HCT116 (cell line): ENCODE data around the gene TBC1D16. TPM values are rescaled to one million over a fixed set of nuclear protein-coding genes. Genes with fewer than 3 reads are reported as not detected.

Experiments used
- ATAC-seq: fragments of 200-7000 bp; cut with Tn5 transposase; 2 replicates; pipeline ENCODE4 v1.9.1; 2020; ENCODE audit warnings: mild to moderate bottlenecking, moderate library complexity
- BruUV-seq: library from RNA; stranded (reverse); fragments of 400-500 nt; replicated peaks from 2 replicates; lab custom pipeline; 2021; lab: Mats Ljungman, UMichigan
- CTCF ChIA-PET: fragments of 300-600 bp; sonication (Branson Sonifier 250); formaldehyde crosslinking; loops from one replicate; lab custom pipeline; 2021; ENCODE audit warnings: antibody characterized with exemption; lab: Charles Lee
- POLR2A ChIA-PET: fragments of 300-600, 350-600 bp; sonication (Branson Sonifier 250); formaldehyde crosslinking; loops from one replicate; lab custom pipeline; 2021; ENCODE audit warnings: antibody characterized with exemption; lab: Charles Lee
- RAD21 ChIA-PET, 2 experiments: fragments of 300-600 bp; sonication (Branson Sonifier 250); formaldehyde crosslinking; loops; one replicate each; lab custom pipeline; 2023; ENCODE audit warnings: low total read pairs in 2 of 2; ENCODE audit not compliant: uncharacterized antibody in 2 of 2, unreplicated experiment in 2 of 2, low non-redundant PET in 1 of 2; lab: Charles Lee
- DNase-seq: peaks from one replicate; pipeline ENCODE4 v3.0.0-alpha.2; 2010; ENCODE audit warnings: low read depth, low spot score
- H2AFZ ChIP-seq: fragments of 200-600 bp; shearing (Covaris generic), sonication (generic); 2 replicates; pipeline ENCODE4 v1.6.1; 2017; ENCODE audit warnings: low read depth, mixed run types, mixed read lengths, antibody characterized with exemption, low read length; ENCODE audit not compliant: poor library complexity, severe bottlenecking
- H3K27ac ChIP-seq: 2 replicates; pipeline ENCODE4 v1.5.1; 2012; ENCODE audit warnings: low read depth, low read length
- H3K27me3 ChIP-seq: fragments of 200-600 bp; sonication (generic); 2 replicates; pipeline ENCODE4 v1.6.1; 2016; ENCODE audit warnings: mixed run types, low read length, mixed read lengths; ENCODE audit not compliant: insufficient read depth
- H3K36me3 ChIP-seq, 2 experiments: fragments of 200-500 bp in 1 of 2; fragments of 200-600 bp in 1 of 2; sonication (Bioruptor generic) in 1 of 2; sonication (generic) in 1 of 2; 2 replicates each; pipeline versions ENCODE4 v1.5.1 to v1.6.1; 2014 to 2016; ENCODE audit warnings: low read length in 2 of 2, inconsistent platforms in 1 of 2, mixed read lengths in 1 of 2, mixed run types in 1 of 2; ENCODE audit not compliant: insufficient read depth in 2 of 2, control insufficient read depth in 1 of 2
- H3K4me1 ChIP-seq, 2 experiments: fragments of 200-600 bp in 1 of 2; sonication (generic) in 1 of 2; 2 replicates each; pipeline versions ENCODE4 v1.5.1 to v1.6.1; 2012 to 2017; ENCODE audit warnings: low read length in 2 of 2, inconsistent platforms in 1 of 2, mild to moderate bottlenecking in 1 of 2, mixed read lengths in 1 of 2, mixed run types in 1 of 2, moderate library complexity in 1 of 2; ENCODE audit not compliant: insufficient read depth in 2 of 2, control insufficient read depth in 1 of 2
- H3K4me2 ChIP-seq: fragments of 200-600 bp; sonication (generic); 2 replicates; pipeline ENCODE4 v1.6.1; 2017; ENCODE audit warnings: mixed run types, low read length, mixed read lengths
- H3K4me3 ChIP-seq, 2 experiments: fragments of 200-600 bp in 1 of 2; sonication (generic) in 1 of 2; replicated peaks in 1 of 2; 2 replicates each; pipeline ENCODE4 v1.5.1; 2011 to 2016; ENCODE audit warnings: low read length in 2 of 2, control low read depth in 1 of 2, low read depth in 1 of 2, mild to moderate bottlenecking in 1 of 2, mixed read lengths in 1 of 2, mixed run types in 1 of 2
- H3K79me2 ChIP-seq: fragments of 200-600 bp; sonication (generic); 2 replicates; pipeline ENCODE4 v1.6.1; 2017; ENCODE audit warnings: mild to moderate bottlenecking, mixed run types, low read length, moderate library complexity, mixed read lengths; ENCODE audit not compliant: insufficient read depth
- H3K9ac ChIP-seq: fragments of 200-600 bp; sonication (generic); 2 replicates; pipeline ENCODE4 v1.6.1; 2016; ENCODE audit warnings: low read length, mixed read lengths
- H3K9me2 ChIP-seq: fragments of 200-600 bp; sonication (generic), shearing (Covaris generic); 2 replicates; pipeline ENCODE4 v1.6.1; 2017; ENCODE audit warnings: mixed run types, mild to moderate bottlenecking, moderate library complexity; ENCODE audit not compliant: insufficient read depth
- H3K9me3 ChIP-seq, 2 experiments: fragments of 200-500 bp in 1 of 2; fragments of 200-600 bp in 1 of 2; sonication (Bioruptor generic) in 1 of 2; sonication (generic) in 1 of 2; 2 replicates each; pipeline ENCODE4 v1.6.1; 2014 to 2017; ENCODE audit warnings: low read length in 2 of 2, mixed read lengths in 2 of 2, inconsistent platforms in 1 of 2, low read depth in 1 of 2, mild to moderate bottlenecking in 1 of 2, mixed run types in 1 of 2, moderate library complexity in 1 of 2; ENCODE audit not compliant: control insufficient read depth in 1 of 2, insufficient read depth in 1 of 2
- H4K20me1 ChIP-seq: fragments of 200-600 bp; sonication (generic), shearing (Covaris generic); 2 replicates; pipeline ENCODE4 v1.6.1; 2017; ENCODE audit warnings: mixed run types, mild to moderate bottlenecking, moderate library complexity; ENCODE audit not compliant: insufficient read depth
- CTCF ChIP-seq, 3 experiments: fragments of 200-600 bp in 1 of 3; sonication (generic) in 1 of 3; IDR thresholded peaks in 2 of 3; conservative IDR thresholded peaks in 1 of 3; 2 replicates each; pipeline ENCODE4 v1.5.1; 2012 to 2017; ENCODE audit warnings: low read depth in 2 of 3, low read length in 2 of 3, antibody characterized with exemption in 1 of 3, borderline replicate concordance in 1 of 3, control low read depth in 1 of 3, mild to moderate bottlenecking in 1 of 3, mixed read lengths in 1 of 3, mixed run types in 1 of 3, moderate library complexity in 1 of 3; ENCODE audit not compliant: insufficient read depth in 1 of 3
- ELF1 ChIP-seq: IDR thresholded peaks from 2 replicates; pipeline ENCODE4 v1.6.1; 2012; ENCODE audit warnings: low read depth, borderline replicate concordance
- FOSL1 ChIP-seq: IDR thresholded peaks from 2 replicates; pipeline ENCODE4 v1.6.1; 2012; ENCODE audit warnings: low read depth
- JUND ChIP-seq: IDR thresholded peaks from 2 replicates; pipeline ENCODE4 v1.6.1; 2012
- RAD21 ChIP-seq: IDR thresholded peaks from 2 replicates; pipeline ENCODE4 v1.6.1; 2012; ENCODE audit warnings: low read depth, mild to moderate bottlenecking
- SP1 ChIP-seq: IDR thresholded peaks from 2 replicates; pipeline ENCODE4 v1.6.1; 2012; ENCODE audit warnings: low read depth
- TCF7L2 ChIP-seq: IDR thresholded peaks from 2 replicates; pipeline ENCODE4 v1.7.0; 2011; ENCODE audit warnings: borderline replicate concordance, inconsistent platforms; ENCODE audit not compliant: insufficient read depth, insufficient read length; ENCODE audit errors: extremely low read depth
- intact Hi-C: fragments of 100-400 bp; cut with micrococcal nuclease; formaldehyde crosslinking; loops from 2 replicates; pipeline ENCODE4 v1.10.0; 2022
- total RNA-seq: library from RNA; stranded (reverse); gene quantifications from one replicate; pipeline ENCODE4 v1.2.1, GENCODE V29; 2021; ENCODE audit not compliant: unreplicated experiment

The TBC1D16 gene
- total RNA-seq, 1 experiment from 2014 or later: 31.1 TPM

- ATAC-seq (peak; percentile 90), DNase-seq (peak; percentile 75)
- CTCF ChIA-PET: interaction anchor here (0.7 to 2.0 kb wide), 12 partner anchors 11 to 344 kb away, joined by 3 to 11 read pairs (median 4); partner anchors contain the start of gene GAA
- TF ChIP-seq FOSL1 (no peak), CTCF (IDR thresholded peaks at IDR 0.05 in 2 of 3, conservative IDR thresholded peaks at IDR 0.05 in 1 of 3; ENCODE audit: borderline replicate concordance in 1 of 3, insufficient read depth in 1 of 3, low read depth in 2 of 3, low read length in 2 of 3) (peak; percentile 78 to 93 (median 85)), SP1 (no peak), ELF1 (no peak), TCF7L2 (no peak), JUND (no peak), RAD21 (peak; percentile 86)
- H3K4me2 ChIP-seq: peak overlapping the region; percentile 69
- no peaks in the 10 kb centered on the region for H3K9me3 ChIP-seq
- BruUV-seq: no TSS peak
- peak overlapping the region; percentile 76 for H2AFZ ChIP-seq
- POLR2A ChIA-PET: no interaction called here
- no peak overlapping the region for H3K27ac ChIP-seq
- no peaks in the 10 kb centered on the region for H4K20me1 ChIP-seq
- H3K4me1 ChIP-seq: peaks cover 0 to 13% of the 10 kb centered on the region in 2 experiments; a peak in 2 of 4 replicates
- H3K9ac ChIP-seq: peak overlapping the region; percentile 19
- no peaks in the 10 kb centered on the region for H3K79me2 ChIP-seq
- no peaks in the 10 kb centered on the region for H3K9me2 ChIP-seq
- H3K36me3 ChIP-seq: no peaks in the 10 kb centered on the region
- H3K4me3 ChIP-seq: peak overlapping the region; percentile 2 to 43
- no peaks in the 10 kb centered on the region for H3K27me3 ChIP-seq
- RAD21 ChIA-PET: interaction anchor here (0.7 to 1.7 kb wide), 2 partner anchors 42 to 74 kb away, joined by 4 to 7 read pairs; no protein-coding TSS in a partner anchor
- intact Hi-C loops: loop anchor here (1.0 to 2.0 kb wide), 3 partner anchors 42 to 278 kb away; no protein-coding TSS in a partner anchor
Observed at GRCh38 chr17:80082403-80083135, 46.9 kb upstream of the TBC1D16 start.
